Measurements from ENCODE around the gene SRF. TPM values are rescaled to one million over a fixed set of nuclear protein-coding genes. Genes with fewer than 3 reads are reported as not detected.

Gene SRF
- total RNA-seq, 2 donors from 2014 or later = 59.4 to 116 TPM

- Histone ChIP-seq H3K4me3 (peak overlapping the region; percentile 84 to 98), H3K27ac (peak overlapping the region; percentile 94 to 100), H3K27me3 (no peaks in the 10 kb centered on the region), H3K4me1 (peaks cover 0 to 38% of the 10 kb centered on the region in 2 donors), H3K9me3 (no peaks in the 10 kb centered on the region), H3K36me3 (peaks cover 39% of the 10 kb centered on the region)
- no peak for DNase-seq (ENCODE audit: low spot score)
- no peak for TF ChIP-seq CTCF (IDR thresholded peaks at IDR 0.05)
Measured at GRCh38 chr6:43173591-43174262, 2.7 kb downstream of the SRF start.

- Histone ChIP-seq H3K27me3 (no peaks in the 10 kb centered on the region), H3K4me1 (peaks cover 0 to 38% of the 10 kb centered on the region in 2 donors), H3K9me3 (no peaks in the 10 kb centered on the region), H3K4me3 (peak overlapping the region; percentile 84 to 98), H3K27ac (peak overlapping the region; percentile 94 to 100), H3K36me3 (peaks cover 46% of the 10 kb centered on the region)
- peak in 1 of 2 donors; percentile 36 for TF ChIP-seq CTCF (IDR thresholded peaks at IDR 0.05)
- peak; percentile 100 for DNase-seq (ENCODE audit: low spot score)
Measured at GRCh38 chr6:43174263-43175112, 3.4 kb downstream of the SRF start.

- TF ChIP-seq CTCF (IDR thresholded peaks at IDR 0.05) = no peak
- Histone ChIP-seq H3K27me3 (no peaks in the 10 kb centered on the region), H3K36me3 (peaks cover 54% of the 10 kb centered on the region)
Measured at GRCh38 chr6:43175676-43176422, 4.8 kb downstream of the SRF start.

GRCh38 chr6:43176423-43176786 lies 5.3 kb downstream of the SRF start:
- Histone ChIP-seq H3K4me1 (peaks cover 0 to 39% of the 10 kb centered on the region in 2 donors), H3K4me3 (no peak overlapping the region), H3K27ac (no peak overlapping the region), H3K9me3 (no peaks in the 10 kb centered on the region), H3K36me3 (peaks cover 54% of the 10 kb centered on the region), H3K27me3 (no peaks in the 10 kb centered on the region)
- TF ChIP-seq CTCF (IDR thresholded peaks at IDR 0.05) = no peak
- no peak for DNase-seq (ENCODE audit: low spot score)

More at GRCh38 chr6:43175676-43176422, 4.8 kb downstream of the SRF start:
- no peak for DNase-seq (ENCODE audit: low spot score)
- Histone ChIP-seq H3K4me1 (peaks cover 0 to 38% of the 10 kb centered on the region in 2 donors), H3K27ac (peak overlapping the region; percentile 94 to 100), H3K9me3 (no peaks in the 10 kb centered on the region), H3K4me3 (no peak overlapping the region)

- H3K27me3 ChIP-seq = no peaks in the 10 kb centered on the region
- peaks cover 0 to 44% of the 10 kb centered on the region in 2 donors for H3K4me1 ChIP-seq
- H3K9me3 ChIP-seq = no peaks in the 10 kb centered on the region
- H3K4me3 ChIP-seq = no peak overlapping the region
- TF ChIP-seq CTCF (IDR thresholded peaks at IDR 0.05) = no peak
- H3K36me3 ChIP-seq = peaks cover 54% of the 10 kb centered on the region
- no peak for DNase-seq (ENCODE audit: low spot score)
- H3K27ac ChIP-seq = no peak overlapping the region
Measured at GRCh38 chr6:43178150-43178549, 7.1 kb downstream of the SRF start.

Measured in right atrium auricular region (tissue), 2 donors.